Subcutaneous abdominal adipose tissue (tissue), 5 donors: ENCODE results near the gene PRSS12.

Experiments
- H3K27ac ChIP-seq: one replicate; pipeline ENCODE4 v1.7.0; 2013; ENCODE audit warnings: low read depth, mild to moderate bottlenecking, inconsistent platforms, low read length, moderate library complexity
- H3K27me3 ChIP-seq, 5 donors: one replicate each; pipeline ENCODE4 v1.7.0; 2013; ENCODE audit warnings: low read length in 5 of 5, inconsistent platforms in 1 of 5; ENCODE audit not compliant: control insufficient read depth in 5 of 5, insufficient read depth in 4 of 5
- H3K36me3 ChIP-seq, 5 donors: one replicate each; pipeline ENCODE4 v1.7.0; 2013; ENCODE audit warnings: low read length in 5 of 5; ENCODE audit not compliant: control insufficient read depth in 5 of 5, insufficient read depth in 5 of 5
- H3K4me1 ChIP-seq, 5 donors: one replicate each; pipeline ENCODE4 v1.7.0; 2013; ENCODE audit warnings: low read length in 5 of 5, mild to moderate bottlenecking in 3 of 5, moderate library complexity in 1 of 5; ENCODE audit not compliant: control insufficient read depth in 5 of 5, insufficient read depth in 5 of 5
- H3K4me3 ChIP-seq, 5 donors: one replicate each; pipeline ENCODE4 v1.7.0; 2013; ENCODE audit warnings: low read length in 5 of 5, low read depth in 1 of 5
- H3K9ac ChIP-seq, 5 donors: one replicate each; pipeline ENCODE4 v1.7.0; 2013; ENCODE audit warnings: low read length in 5 of 5, mild to moderate bottlenecking in 4 of 5, moderate library complexity in 3 of 5
- H3K9me3 ChIP-seq, 5 donors: one replicate each; pipeline ENCODE4 v1.7.0; 2013; ENCODE audit warnings: low read length in 5 of 5; ENCODE audit not compliant: control insufficient read depth in 5 of 5
- donor health status: healthy.
- donor health status: healthy.
- donor health status: healthy.
- donor health status: healthy.
- donor health status: healthy.

Gene PRSS12

GRCh38 chr4:118390121-118390520 lies 37.3 kb upstream of the PRSS12 start:
- Histone ChIP-seq H3K4me1 (no peaks in the 10 kb centered on the region), H3K4me3 (no peak overlapping the region), H3K36me3 (no peaks in the 10 kb centered on the region), H3K9ac (no peak overlapping the region), H3K27ac (no peak overlapping the region), H3K27me3 (no peaks in the 10 kb centered on the region), H3K9me3 (peaks cover 0 to 5% (median 0%) of the 10 kb centered on the region in 5 donors)

DNA sequence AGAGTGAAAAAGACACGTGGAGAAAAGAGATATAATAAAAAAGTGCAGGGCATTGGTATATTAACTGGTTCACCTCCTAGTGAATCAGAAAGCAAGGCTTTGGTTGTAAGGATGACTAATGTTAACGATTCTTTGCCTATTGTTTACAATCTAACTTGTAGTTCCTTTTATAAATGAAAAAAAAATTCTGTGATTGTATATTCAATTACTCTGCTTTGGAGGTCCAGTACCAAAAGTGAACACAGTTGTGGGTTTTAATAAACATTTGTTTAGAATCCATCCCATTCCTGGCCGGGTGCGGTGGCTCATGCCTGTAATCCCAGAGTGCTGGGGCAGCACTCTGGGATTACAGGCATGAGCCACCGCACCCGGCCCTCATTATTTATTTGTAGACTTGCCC lies 36.9 kb upstream of the PRSS12 start:
- no peaks in the 10 kb centered on the region for H3K27me3 ChIP-seq
- no peaks in the 10 kb centered on the region for H3K36me3 ChIP-seq
- no peak overlapping the region for H3K27ac ChIP-seq
- no peak overlapping the region for H3K4me3 ChIP-seq
- no peaks in the 10 kb centered on the region for H3K4me1 ChIP-seq
- H3K9me3 ChIP-seq = peaks cover 0 to 7% (median 0%) of the 10 kb centered on the region in 5 donors
- no peak overlapping the region for H3K9ac ChIP-seq

- peaks cover 0 to 9% (median 0%) of the 10 kb centered on the region in 5 donors for H3K9me3 ChIP-seq
- H3K27ac ChIP-seq = no peak overlapping the region
- no peaks in the 10 kb centered on the region for H3K4me1 ChIP-seq
- H3K36me3 ChIP-seq = no peaks in the 10 kb centered on the region
- H3K9ac ChIP-seq = no peak overlapping the region
- H3K27me3 ChIP-seq = no peaks in the 10 kb centered on the region
- H3K4me3 ChIP-seq = no peak overlapping the region
Observed at GRCh38 chr4:118388606-118389005, 35.8 kb upstream of the PRSS12 start.

- no peak overlapping the region for H3K27ac ChIP-seq
- H3K4me1 ChIP-seq = no peaks in the 10 kb centered on the region
- H3K9ac ChIP-seq = no peak overlapping the region
- H3K27me3 ChIP-seq = no peaks in the 10 kb centered on the region
- no peaks in the 10 kb centered on the region for H3K36me3 ChIP-seq
- peaks cover 0 to 9% (median 0%) of the 10 kb centered on the region in 5 donors for H3K9me3 ChIP-seq
- no peak overlapping the region for H3K4me3 ChIP-seq
Observed at GRCh38 chr4:118381902-118382301, 29.1 kb upstream of the PRSS12 start.

DNA sequence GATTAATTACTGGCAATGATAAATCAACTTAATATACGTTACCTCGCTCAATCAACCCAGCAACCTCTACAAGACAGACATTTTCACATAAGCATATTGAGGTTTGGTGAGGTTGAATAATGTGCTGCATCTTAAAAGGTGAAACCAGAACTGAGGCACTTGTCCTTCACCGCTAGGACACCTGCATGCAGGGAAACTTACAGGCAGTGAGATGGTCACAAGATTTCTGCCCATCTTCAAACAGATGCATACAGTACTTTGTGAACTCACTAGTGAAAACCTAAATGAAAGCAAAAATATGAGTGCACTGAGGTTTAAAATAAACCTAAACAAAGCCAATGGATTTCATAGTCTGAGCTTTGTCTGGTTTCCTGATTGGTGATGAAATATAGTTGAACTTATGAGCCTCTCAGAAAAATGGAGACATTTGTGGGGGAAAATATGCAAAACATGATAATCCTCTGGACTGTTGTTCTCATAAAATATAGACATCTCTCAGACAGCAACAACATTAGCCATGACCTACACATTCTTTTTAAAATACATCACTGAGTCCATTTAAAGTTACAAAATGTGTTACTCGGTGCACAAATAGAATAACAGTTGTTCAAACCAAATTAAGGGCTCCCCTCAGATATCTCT lies 20.9 kb upstream of the PRSS12 start:
- no peaks in the 10 kb centered on the region for H3K9me3 ChIP-seq
- H3K4me3 ChIP-seq = no peak overlapping the region
- H3K4me1 ChIP-seq = no peaks in the 10 kb centered on the region
- H3K27ac ChIP-seq = no peak overlapping the region
- H3K27me3 ChIP-seq = peaks cover 0 to 3% (median 0%) of the 10 kb centered on the region in 5 donors
- H3K9ac ChIP-seq = no peak overlapping the region
- H3K36me3 ChIP-seq = no peaks in the 10 kb centered on the region

GRCh38 chr4:118372251-118372650 lies 19.4 kb upstream of the PRSS12 start:
- Histone ChIP-seq H3K27ac (no peak overlapping the region), H3K9ac (no peak overlapping the region), H3K36me3 (no peaks in the 10 kb centered on the region), H3K4me1 (no peaks in the 10 kb centered on the region), H3K9me3 (no peaks in the 10 kb centered on the region), H3K27me3 (peaks cover 0 to 3% (median 0%) of the 10 kb centered on the region in 5 donors), H3K4me3 (no peak overlapping the region)

DNA sequence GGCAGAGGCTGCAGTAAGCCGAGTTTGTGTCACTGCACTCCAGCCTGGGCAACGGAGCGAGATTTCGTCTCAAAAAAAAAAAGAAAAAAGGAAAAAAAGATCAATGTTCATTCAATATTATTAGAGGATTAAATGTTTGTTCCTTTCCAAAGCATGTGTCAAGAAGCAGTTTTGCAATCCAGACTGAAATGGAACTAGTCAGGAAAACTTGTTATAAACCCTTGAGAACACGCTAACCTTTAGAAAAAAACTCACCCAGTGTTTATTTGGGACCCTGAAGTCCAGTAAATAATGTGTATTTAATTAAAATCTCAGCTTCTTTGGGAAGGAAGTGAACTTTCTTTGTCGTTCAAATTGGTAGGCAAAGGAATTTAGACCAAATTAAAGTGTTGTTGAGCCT lies 16.4 kb upstream of the PRSS12 start:
- H3K9ac ChIP-seq = no peak overlapping the region
- H3K27ac ChIP-seq = no peak overlapping the region
- H3K27me3 ChIP-seq = peaks cover 0 to 3% (median 0%) of the 10 kb centered on the region in 5 donors
- H3K4me1 ChIP-seq = no peaks in the 10 kb centered on the region
- no peaks in the 10 kb centered on the region for H3K9me3 ChIP-seq
- H3K4me3 ChIP-seq = no peak overlapping the region
- H3K36me3 ChIP-seq = no peaks in the 10 kb centered on the region

DNA sequence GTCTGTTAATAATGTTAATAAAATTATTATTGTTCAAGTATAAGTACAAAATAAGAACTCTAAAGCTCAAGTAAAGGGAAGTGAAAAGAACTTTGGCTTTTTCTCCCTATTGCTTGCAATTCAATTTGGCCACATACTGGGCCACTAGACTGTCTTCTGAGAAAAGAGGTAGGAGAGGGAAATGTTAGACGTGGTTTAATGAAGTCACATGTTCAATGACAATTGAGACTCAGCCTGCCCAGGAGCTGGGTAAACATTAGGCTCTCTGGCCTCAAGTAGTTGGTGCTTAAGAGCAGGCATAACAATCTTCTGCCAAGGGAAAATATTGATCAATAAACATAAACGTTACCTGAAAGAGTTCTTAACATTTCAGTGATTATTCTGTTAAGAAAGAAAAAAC lies 15.1 kb upstream of the PRSS12 start:
- no peak overlapping the region for H3K9ac ChIP-seq
- no peak overlapping the region for H3K27ac ChIP-seq
- H3K27me3 ChIP-seq = peaks cover 0 to 3% (median 0%) of the 10 kb centered on the region in 5 donors
- no peak overlapping the region for H3K4me3 ChIP-seq
- no peaks in the 10 kb centered on the region for H3K36me3 ChIP-seq
- no peaks in the 10 kb centered on the region for H3K4me1 ChIP-seq
- no peaks in the 10 kb centered on the region for H3K9me3 ChIP-seq

GRCh38 chr4:118367361-118367760 lies 14.6 kb upstream of the PRSS12 start:
- H3K27me3 ChIP-seq = peaks cover 0 to 3% (median 0%) of the 10 kb centered on the region in 5 donors
- no peaks in the 10 kb centered on the region for H3K36me3 ChIP-seq
- no peak overlapping the region for H3K27ac ChIP-seq

DNA sequence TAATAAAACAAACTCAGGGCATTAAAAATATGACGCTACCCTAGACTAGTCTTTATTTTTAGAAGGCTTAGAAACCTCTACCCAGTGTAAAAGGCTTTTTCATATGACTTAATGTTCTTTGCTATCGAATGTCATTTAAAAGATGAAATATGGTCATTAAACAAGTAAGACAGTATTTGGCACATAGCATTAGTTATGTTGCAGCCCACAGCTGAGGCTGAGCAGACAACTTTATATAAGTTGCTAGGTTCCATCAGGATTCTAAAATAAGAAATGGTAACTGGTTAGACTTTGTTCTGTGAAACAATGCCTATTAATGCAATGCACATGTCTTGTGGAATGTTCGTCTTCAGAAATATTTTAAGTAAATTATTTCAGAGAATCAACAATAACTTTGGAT lies 10.4 kb upstream of the PRSS12 start:
- no peaks in the 10 kb centered on the region for H3K4me1 ChIP-seq
- no peaks in the 10 kb centered on the region for H3K36me3 ChIP-seq
- H3K27ac ChIP-seq = no peak overlapping the region
- no peak overlapping the region for H3K9ac ChIP-seq
- H3K4me3 ChIP-seq = no peak overlapping the region
- no peaks in the 10 kb centered on the region for H3K9me3 ChIP-seq
- peaks cover 0 to 3% (median 0%) of the 10 kb centered on the region in 5 donors for H3K27me3 ChIP-seq

More at GRCh38 chr4:118367361-118367760, 14.6 kb upstream of the PRSS12 start:
- Histone ChIP-seq H3K9me3 (no peaks in the 10 kb centered on the region), H3K9ac (no peak overlapping the region), H3K4me3 (no peak overlapping the region), H3K4me1 (no peaks in the 10 kb centered on the region)
